Measurements from ENCODE around the gene LARGE2. TPM values are rescaled to one million over a fixed set of nuclear protein-coding genes. Genes with fewer than 3 reads are reported as not detected.

LARGE2 gene
- total and polyA plus RNA-seq, 12 donors = 0.23 to 0.42 TPM; not detected in 10

GRCh38 chr11:45926001-45926401 is 3.5 kb downstream of the LARGE2 start:
- Histone ChIP-seq H3K9me3 (no peaks in the 10 kb centered on the region), H3K4me3 (no peak overlapping the region), H3K27me3 (peaks cover 0 to 34% (median 27%) of the 10 kb centered on the region in 7 donors), H3K27ac (no peak overlapping the region), H3K36me3 (peaks cover 0 to 2% (median 0%) of the 10 kb centered on the region in 9 donors), H3K4me1 (peaks cover 2 to 35% (median 25%) of the 10 kb centered on the region in 9 donors)
- TF ChIP-seq CTCF (IDR thresholded peaks at IDR 0.05) = no peak
- intact Hi-C loops (cut with DNase I) = no loop called here
- ATAC-seq (no peak), DNase-seq (no peak)
- WGBS, 2 donors = 53% methylated on average over 12 of the region's 12 CpGs

- DNase-seq (no peak), ATAC-seq (no peak)
- Histone ChIP-seq H3K27ac (no peak overlapping the region), H3K27me3 (peaks cover 0 to 33% (median 26%) of the 10 kb centered on the region in 7 donors), H3K36me3 (peaks cover 0 to 9% (median 0%) of the 10 kb centered on the region in 9 donors), H3K9me3 (no peaks in the 10 kb centered on the region), H3K4me1 (peaks cover 2 to 38% (median 24%) of the 10 kb centered on the region in 9 donors), H3K4me3 (no peak overlapping the region)
- 89 to 90% methylated on average over 12 of the region's 12 CpGs for WGBS, 2 donors
- TF ChIP-seq CTCF (IDR thresholded peaks at IDR 0.05) = no peak
- intact Hi-C loops (cut with DNase I) = no loop called here
Measured at GRCh38 chr11:45926536-45927331, 4.3 kb downstream of the LARGE2 start.

- TF ChIP-seq CTCF (IDR thresholded peaks at IDR 0.05) = no peak
- intact Hi-C loops (cut with DNase I) = no loop called here
- no peaks in the 10 kb centered on the region for H3K9me3 ChIP-seq
- H3K27ac ChIP-seq = no peak overlapping the region
- ATAC-seq = no peak
- 70 to 73% methylated on average over 15 of the region's 15 CpGs for WGBS, 2 donors
- DNase-seq = no peak
- peaks cover under 1 to 33% (median 19%) of the 10 kb centered on the region in 9 donors for H3K4me1 ChIP-seq
- peaks cover 0 to 15% (median 0%) of the 10 kb centered on the region in 9 donors for H3K36me3 ChIP-seq
- peaks cover 0 to 27% (median 21%) of the 10 kb centered on the region in 7 donors for H3K27me3 ChIP-seq
- H3K4me3 ChIP-seq = no peak overlapping the region
Measured at GRCh38 chr11:45927332-45927683, 4.9 kb downstream of the LARGE2 start.

- Histone ChIP-seq H3K27ac (no peak overlapping the region), H3K36me3 (peaks cover 0 to 21% (median 0%) of the 10 kb centered on the region in 9 donors), H3K4me3 (no peak overlapping the region), H3K27me3 (peaks cover 0 to 22% (median 15%) of the 10 kb centered on the region in 7 donors), H3K4me1 (peaks cover 0 to 28% (median 17%) of the 10 kb centered on the region in 9 donors), H3K9me3 (no peaks in the 10 kb centered on the region)
- intact Hi-C loops (cut with DNase I) = no loop called here
- 95 to 97% methylated on average over 27 of the region's 27 CpGs for WGBS, 2 donors
- DNase-seq (no peak), ATAC-seq (no peak)
- TF ChIP-seq CTCF (IDR thresholded peaks at IDR 0.05) = no peak
Measured at GRCh38 chr11:45927684-45928413, 5.4 kb downstream of the LARGE2 start.

Measured in heart right ventricle (tissue), 16 donors.